NCI-H1436 (cell line): ENCODE results near the gene MISP3.
"Not testable (repeated sequence)": the region's sequence is repeated elsewhere in the genome, so short reads cannot be mapped to it uniquely, and the experiment has no call there.

Experiments used
- DNase-seq: peaks from one replicate; lab custom pipeline; 2025; lab: John Stamatoyannopoulos, UW

The MISP3 gene

GRCh38 chr19:14072535-14073260 is at the start of gene MISP3:
Gene MISP3 (plus strand): TSS chr19:14072786. CDS start chr19:14073310, 524 bp downstream.
- peak; percentile 27 for DNase-seq

GRCh38 chr19:14023404-14024235 is 49.0 kb upstream of the MISP3 start:
- DNase-seq: no peak

- not testable (repeated sequence) for DNase-seq
These were observed 45.9 kb upstream of the MISP3 start for GRCh38 chr19:14026652-14027192.

GRCh38 chr19:14027856-14028450 is 44.6 kb upstream of the MISP3 start, which contains the start of gene RLN3:
Gene RLN3 (plus strand): TSS chr19:14028148. CDS start chr19:14028205, 57 bp downstream.
- DNase-seq: no peak

- DNase-seq: no peak
These were observed 43.7 kb upstream of the MISP3 start for GRCh38 chr19:14028901-14029300.

GRCh38 chr19:14030997-14031718 is 41.4 kb upstream of the MISP3 start:
- no peak for DNase-seq

- peak; percentile 36 for DNase-seq
These were observed 40.7 kb upstream of the MISP3 start, which contains the start of gene IL27RA for GRCh38 chr19:14031719-14032480. Gene IL27RA (plus strand): TSS chr19:14031762. CDS start chr19:14031873, 111 bp downstream.

- DNase-seq: no peak
These were observed 38.6 kb upstream of the MISP3 start for GRCh38 chr19:14033946-14034345.

- DNase-seq: not testable (repeated sequence)
These were observed 37.4 kb upstream of the MISP3 start for GRCh38 chr19:14035159-14035558.

- no peak for DNase-seq
These were observed 36.9 kb upstream of the MISP3 start for GRCh38 chr19:14035706-14036105.

GRCh38 chr19:14039181-14039580 is 33.4 kb upstream of the MISP3 start:
- DNase-seq: no peak

GRCh38 chr19:14042659-14043608 is 29.7 kb upstream of the MISP3 start:
- DNase-seq: peak; percentile 49

- DNase-seq: not testable (repeated sequence)
These were observed 24.7 kb upstream of the MISP3 start for GRCh38 chr19:14047866-14048265.

- DNase-seq: no peak
These were observed 24.0 kb upstream of the MISP3 start for GRCh38 chr19:14048443-14049153.

GRCh38 chr19:14050512-14050911 is 22.1 kb upstream of the MISP3 start:
- DNase-seq: no peak

GRCh38 chr19:14050961-14051360 is 21.6 kb upstream of the MISP3 start:
- not testable (repeated sequence) for DNase-seq

- no peak for DNase-seq
These were observed 20.6 kb upstream of the MISP3 start for GRCh38 chr19:14051980-14052379.

GRCh38 chr19:14052470-14052869 is 20.1 kb upstream of the MISP3 start:
- DNase-seq: no peak

GRCh38 chr19:14053032-14053431 is 19.6 kb upstream of the MISP3 start:
- DNase-seq: no peak
